ENCODE results near the gene LXN. TPM values are rescaled to one million over a fixed set of nuclear protein-coding genes. Genes with fewer than 3 reads are reported as not detected.
A peak's percentile ranks its signal among the peaks of the same experiment; 100 is the strongest.

Gene LXN
- total RNA-seq, 1 experiment from 2014 or later, result 2.9 TPM

DNA sequence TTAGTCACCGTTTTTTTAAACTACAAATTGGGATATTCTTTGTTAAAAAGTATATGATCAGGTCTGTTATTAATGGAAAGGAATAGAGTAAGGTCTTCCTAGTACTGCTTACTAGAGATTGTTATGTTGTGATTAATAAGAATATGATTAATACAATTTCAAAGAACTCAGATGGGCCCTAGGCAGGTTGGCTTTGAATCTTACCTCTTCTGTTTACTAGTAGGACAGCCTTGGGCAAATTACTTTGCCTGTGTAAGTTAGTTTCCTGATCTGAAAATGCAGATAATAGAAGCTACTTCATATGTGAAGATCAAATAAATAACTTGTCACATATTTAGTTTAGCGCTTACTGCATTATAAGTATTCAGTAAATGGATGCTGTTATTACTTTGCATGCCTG is 21.3 kb downstream of the LXN start:
- H3K27me3 ChIP-seq (ENCODE audit: control insufficient read depth, insufficient read depth, low read length), result no peaks in the 10 kb centered on the region
- peaks cover 15% of the 10 kb centered on the region for H3K36me3 ChIP-seq (replicated peaks; ENCODE audit: control insufficient read depth, insufficient read depth, low read length)
- H3K4me3 ChIP-seq (ENCODE audit: insufficient read depth, low read depth, low read length), result no peak overlapping the region

DNA sequence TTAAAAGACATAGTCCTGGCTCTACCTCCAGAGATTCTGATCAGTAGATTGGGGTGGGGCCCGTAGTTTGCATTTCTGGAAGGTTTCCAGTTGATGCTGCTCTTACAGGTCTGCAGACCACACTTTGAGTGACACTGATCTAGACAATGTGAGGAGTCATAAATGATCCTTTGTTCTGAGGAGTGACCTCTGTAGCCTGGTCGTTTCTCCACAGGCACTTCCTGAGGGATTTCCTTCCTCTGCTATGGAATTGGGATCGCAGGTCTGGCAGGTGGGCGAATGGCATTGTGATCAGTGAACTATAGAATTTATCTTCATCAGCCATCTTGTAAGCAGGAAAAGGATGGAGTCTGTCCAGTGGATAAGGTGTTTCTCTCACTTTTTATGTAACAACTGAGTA is 22.7 kb downstream of the LXN start:
- Histone ChIP-seq H3K4me3 (ENCODE audit: insufficient read depth, low read depth, low read length) (no peak overlapping the region), H3K27me3 (ENCODE audit: control insufficient read depth, insufficient read depth, low read length) (no peaks in the 10 kb centered on the region), H3K36me3 (replicated peaks; ENCODE audit: control insufficient read depth, insufficient read depth, low read length) (peaks cover 17% of the 10 kb centered on the region)
- no peak for DNase-seq

More for the DNA sequence above, 21.3 kb downstream of the LXN start:
- DNase-seq, result no peak

DNA sequence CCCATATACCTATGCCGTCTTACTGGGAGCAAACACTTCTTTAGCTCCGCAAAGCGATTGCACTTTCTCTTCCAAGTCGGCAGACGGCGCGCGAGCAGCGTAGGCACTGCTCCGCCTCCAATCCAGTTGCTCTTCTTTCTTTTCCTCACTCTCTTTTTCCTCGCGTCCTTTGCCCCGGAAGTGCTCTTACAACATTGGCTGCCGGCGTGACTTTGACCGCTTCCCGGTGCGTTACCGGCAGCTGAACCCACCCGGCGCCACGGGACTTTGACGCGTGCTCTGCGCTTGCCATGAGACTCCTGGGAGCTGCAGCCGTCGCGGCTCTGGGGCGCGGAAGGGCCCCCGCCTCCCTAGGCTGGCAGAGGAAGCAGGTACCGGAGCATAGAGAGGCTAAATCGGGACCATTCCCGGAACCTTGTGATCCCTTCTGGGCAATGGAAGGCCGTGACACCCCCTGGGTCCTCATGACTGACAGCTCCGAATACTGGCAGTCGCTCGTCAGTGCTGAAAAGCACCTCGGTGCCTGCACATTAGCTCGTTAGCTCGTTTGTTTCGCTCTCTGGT is 28.0 kb downstream of the LXN start, which contains the start of gene GFM1:
Gene GFM1, plus strand, starts transcription at position 183 of the 564 bp plus-strand sequence. Its CDS starts 108 bp downstream, at position 291.
- Histone ChIP-seq H3K36me3 (replicated peaks; ENCODE audit: control insufficient read depth, insufficient read depth, low read length) (peaks cover 5% of the 10 kb centered on the region), H3K4me3 (ENCODE audit: insufficient read depth, low read depth, low read length) (peak within 1 kb of the TSS; percentile 90), H3K27me3 (ENCODE audit: control insufficient read depth, insufficient read depth, low read length) (no peaks in the 10 kb centered on the region)
- peak; percentile 84 for DNase-seq

DNA sequence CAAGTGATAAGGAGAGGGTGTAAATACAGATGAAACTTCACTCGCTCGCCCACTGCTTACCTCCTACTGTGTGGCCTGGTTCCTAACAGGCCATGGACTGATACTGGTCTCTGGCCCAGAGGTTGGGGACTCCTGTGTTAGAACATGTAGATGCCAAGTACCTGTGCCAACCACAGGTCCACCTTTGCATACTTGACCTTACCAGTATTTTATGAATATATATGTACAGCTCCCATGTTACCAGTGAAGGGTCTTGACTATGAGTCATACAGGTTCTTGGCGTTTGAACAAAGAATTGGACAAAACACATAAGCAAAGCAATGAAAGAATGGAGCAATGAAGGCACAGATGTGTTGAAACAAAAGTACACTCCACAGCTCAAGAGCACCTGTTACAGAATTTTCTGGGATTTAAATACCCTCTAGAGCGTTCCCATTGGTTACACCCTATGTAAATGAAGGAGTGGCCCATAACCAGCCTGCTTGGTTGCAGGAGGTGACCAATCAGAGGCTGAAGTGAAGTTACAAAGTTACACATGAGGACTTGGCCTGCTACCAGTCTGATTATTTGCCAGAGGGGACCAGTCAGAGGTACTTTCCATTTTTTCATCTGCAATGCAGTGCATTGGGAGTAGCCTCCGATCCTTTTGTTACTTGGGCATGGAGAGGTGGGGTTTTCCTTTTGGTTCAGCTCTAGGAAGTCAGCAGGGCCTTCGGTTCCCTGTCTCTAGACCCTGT is 29.8 kb downstream of the LXN start:
- H3K4me3 ChIP-seq (ENCODE audit: insufficient read depth, low read depth, low read length), result no peak overlapping the region
- peaks cover 5% of the 10 kb centered on the region for H3K36me3 ChIP-seq (replicated peaks; ENCODE audit: control insufficient read depth, insufficient read depth, low read length)
- H3K27me3 ChIP-seq (ENCODE audit: control insufficient read depth, insufficient read depth, low read length), result no peaks in the 10 kb centered on the region

DNA sequence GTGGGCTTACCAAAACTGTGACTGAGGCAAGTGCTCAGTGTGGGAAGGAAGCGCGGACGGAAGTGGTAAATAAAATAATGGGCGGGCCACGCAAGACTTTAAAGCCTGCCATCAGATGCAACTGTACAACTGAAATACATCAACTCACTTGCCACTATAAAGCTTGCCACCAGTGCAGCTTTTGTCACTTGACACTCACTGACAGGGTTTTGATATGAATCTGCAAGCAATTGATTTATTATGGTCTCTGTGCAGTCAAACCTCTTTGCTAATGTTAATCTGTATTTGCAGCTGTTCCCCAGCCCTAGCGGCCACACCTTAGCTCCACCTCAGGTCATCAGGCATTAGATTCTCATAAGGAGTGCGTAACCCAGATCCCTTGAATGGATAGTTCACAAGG is 30.4 kb downstream of the LXN start:
- H3K27me3 ChIP-seq (ENCODE audit: control insufficient read depth, insufficient read depth, low read length), result no peaks in the 10 kb centered on the region
- H3K36me3 ChIP-seq (replicated peaks; ENCODE audit: control insufficient read depth, insufficient read depth, low read length), result peaks cover 5% of the 10 kb centered on the region
- DNase-seq, result no peak
- no peak overlapping the region for H3K4me3 ChIP-seq (ENCODE audit: insufficient read depth, low read depth, low read length)

More for the DNA sequence above, 29.8 kb downstream of the LXN start:
- no peak for DNase-seq

DNA sequence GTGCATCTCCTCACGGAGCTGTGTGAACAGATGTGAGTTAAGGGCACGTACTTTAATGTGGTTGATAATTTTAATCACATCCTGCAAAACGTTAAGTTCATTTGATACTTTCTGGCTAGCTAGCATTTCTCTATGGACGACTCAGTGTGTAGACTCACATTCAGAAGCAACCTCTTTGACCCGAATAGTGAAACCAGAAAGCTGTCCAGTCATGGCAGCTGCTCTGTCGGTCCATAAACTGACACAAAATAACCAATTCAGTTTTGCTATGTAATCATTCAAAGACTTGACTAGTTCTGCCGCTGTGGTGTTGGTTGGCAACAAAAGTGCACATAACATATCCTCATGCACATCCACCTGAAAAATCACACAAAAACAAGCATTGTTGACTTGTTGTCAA is 31.8 kb downstream of the LXN start:
- no peaks in the 10 kb centered on the region for H3K27me3 ChIP-seq (ENCODE audit: control insufficient read depth, insufficient read depth, low read length)
- H3K4me3 ChIP-seq (ENCODE audit: insufficient read depth, low read depth, low read length), result no peak overlapping the region
- H3K36me3 ChIP-seq (replicated peaks; ENCODE audit: control insufficient read depth, insufficient read depth, low read length), result no peaks in the 10 kb centered on the region
- DNase-seq, result no peak

DNA sequence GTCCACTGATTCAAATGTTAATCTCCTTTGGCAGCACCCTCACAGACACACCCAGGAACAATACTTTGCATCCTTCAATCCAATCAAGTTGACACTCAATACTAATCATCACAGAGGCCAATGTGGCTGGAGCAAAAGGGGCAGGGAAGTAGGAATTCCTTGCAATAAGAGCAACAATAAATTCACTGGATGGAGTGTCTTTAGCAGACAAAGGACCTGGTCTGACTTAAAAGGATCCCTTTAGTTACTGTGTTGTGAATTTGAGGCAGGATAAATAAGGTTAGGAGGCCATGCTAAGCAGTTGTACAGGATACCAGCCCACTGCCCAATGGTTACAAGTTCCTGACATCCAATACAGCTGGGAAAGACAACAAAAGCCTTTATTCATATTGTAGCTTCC is 40.5 kb downstream of the LXN start:
- no peak for DNase-seq
- H3K4me3 ChIP-seq (ENCODE audit: insufficient read depth, low read depth, low read length), result no peak overlapping the region
- H3K27me3 ChIP-seq (ENCODE audit: control insufficient read depth, insufficient read depth, low read length), result no peaks in the 10 kb centered on the region
- H3K36me3 ChIP-seq (replicated peaks; ENCODE audit: control insufficient read depth, insufficient read depth, low read length), result no peaks in the 10 kb centered on the region

DNA sequence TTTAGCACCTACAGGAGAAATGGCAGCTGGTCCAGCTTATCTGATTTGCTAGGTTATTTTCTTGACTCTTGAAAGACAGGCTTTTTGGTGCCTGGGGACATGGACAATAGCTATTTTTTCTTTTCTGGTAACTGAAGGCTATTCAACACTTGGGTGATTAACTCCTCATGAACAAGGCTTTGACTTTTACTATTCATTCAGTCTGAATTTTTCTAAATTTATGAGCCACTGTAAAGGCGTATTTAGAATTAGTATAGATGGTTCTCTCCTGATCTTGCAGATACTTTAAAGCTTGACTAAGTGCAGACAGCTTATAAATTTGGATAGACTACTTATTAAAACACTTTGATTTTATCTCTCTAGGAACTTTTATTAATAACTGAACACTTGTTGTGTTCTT is 46.6 kb downstream of the LXN start:
- Histone ChIP-seq H3K27me3 (ENCODE audit: control insufficient read depth, insufficient read depth, low read length) (no peaks in the 10 kb centered on the region), H3K4me3 (ENCODE audit: insufficient read depth, low read depth, low read length) (no peak overlapping the region), H3K36me3 (replicated peaks; ENCODE audit: control insufficient read depth, insufficient read depth, low read length) (no peaks in the 10 kb centered on the region)
- no peak for DNase-seq

DNA sequence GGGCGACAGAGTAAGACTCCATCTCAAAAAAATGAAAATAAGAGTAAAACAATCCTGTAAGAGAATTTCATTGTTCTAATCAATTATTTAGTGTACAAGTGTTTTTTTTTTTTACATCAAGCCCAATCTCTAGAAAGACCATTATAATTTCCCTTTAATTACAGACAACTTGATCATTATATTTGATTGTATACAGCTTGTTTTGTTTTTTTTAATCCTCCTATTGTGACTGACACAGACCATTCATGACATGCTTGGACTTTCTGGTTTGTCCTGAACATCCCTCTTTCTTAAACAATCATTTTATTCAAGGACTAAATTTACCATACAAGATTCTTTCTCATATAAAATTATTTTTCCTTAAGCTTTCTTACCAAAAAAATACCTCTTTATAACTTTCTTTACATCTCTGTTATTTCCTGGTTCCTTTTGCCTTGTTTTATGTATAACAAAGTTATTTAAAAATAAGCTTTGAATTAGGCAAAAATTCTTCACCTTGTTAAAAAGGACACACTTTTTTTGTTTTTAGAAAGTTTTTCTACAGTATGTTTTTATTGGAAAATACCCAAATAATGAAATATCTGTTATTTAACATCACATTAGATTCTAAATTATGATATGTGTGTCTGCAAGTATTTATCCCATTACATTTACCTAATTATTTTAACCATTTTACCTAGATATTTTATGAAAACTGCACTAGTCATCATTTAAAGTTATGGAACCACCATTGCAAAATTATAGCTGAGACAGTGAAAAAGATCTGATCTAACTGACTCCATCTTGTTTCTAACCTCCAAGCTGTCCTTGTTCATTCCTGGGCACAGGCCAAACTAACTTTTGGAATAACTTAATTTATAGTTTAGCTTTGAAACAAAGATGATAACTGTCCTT is 54.2 kb downstream of the LXN start:
- DNase-seq, result no peak
- Histone ChIP-seq H3K4me3 (ENCODE audit: insufficient read depth, low read depth, low read length) (no peak overlapping the region), H3K27me3 (ENCODE audit: control insufficient read depth, insufficient read depth, low read length) (no peaks in the 10 kb centered on the region), H3K36me3 (replicated peaks; ENCODE audit: control insufficient read depth, insufficient read depth, low read length) (no peaks in the 10 kb centered on the region)

Other genes starting within 250 kb of the LXN start
- gene MLF1, start 101.5 kb downstream of the LXN start, total RNA-seq (2014; rRNA removed; shearing (Covaris generic)), result 19.6 and 19.8 TPM in 2 replicates
- 42.9 and 51.1 TPM in 2 replicates for gene GFM1, start 28.1 kb downstream of the LXN start, total RNA-seq (2014; rRNA removed; shearing (Covaris generic))
- not detected in 2 replicates for gene RARRES1, start 59.8 kb upstream of the LXN start, total RNA-seq (2014; rRNA removed; shearing (Covaris generic))
- gene MFSD1, start 129.4 kb upstream of the LXN start, total RNA-seq (2014; rRNA removed; shearing (Covaris generic)), result 9.3 and 11.2 TPM in 2 replicates

Data from H7 (cell line).